Measurements from ENCODE around the gene CBY1.
"Not testable (repeated sequence)": the region's sequence is repeated elsewhere in the genome, so short reads cannot be mapped to it uniquely, and the experiment has no call there.

The CBY1 gene

GRCh38 chr22:38656256-38657044, at the start of gene CBY1, which contains the start of gene FAM227A:
CBY1 (plus strand) TSS chr22:38656638; CDS start chr22:38668055, 11,417 bp downstream.
FAM227A (minus strand) TSS chr22:38656392; CDS start chr22:38650168, 6,224 bp downstream.
- DNase-seq (ENCODE audit: low read depth in 3 of 3) = peak; percentile 67 to 81 (median 76)

GRCh38 chr22:38607680-38608079, 48.8 kb upstream of the CBY1 start:
- DNase-seq (ENCODE audit: low read depth in 3 of 3) = no peak

GRCh38 chr22:38608992-38609750, 47.3 kb upstream of the CBY1 start:
- no peak for DNase-seq (ENCODE audit: low read depth in 3 of 3)

GRCh38 chr22:38610234-38610633, 46.2 kb upstream of the CBY1 start:
- DNase-seq (ENCODE audit: low read depth in 3 of 3) = no peak

- no peak for DNase-seq (ENCODE audit: low read depth in 3 of 3)
Measured at GRCh38 chr22:38611559-38611958, 44.9 kb upstream of the CBY1 start.

- DNase-seq (ENCODE audit: low read depth in 3 of 3) = no peak
Measured at GRCh38 chr22:38612217-38613006, 44.0 kb upstream of the CBY1 start.

- DNase-seq (ENCODE audit: low read depth in 3 of 3) = no peak
Measured at GRCh38 chr22:38613588-38613987, 42.9 kb upstream of the CBY1 start.

GRCh38 chr22:38614332-38615063, 41.9 kb upstream of the CBY1 start:
- no peak for DNase-seq (ENCODE audit: low read depth in 3 of 3)

GRCh38 chr22:38615064-38615405, 41.4 kb upstream of the CBY1 start:
- DNase-seq (ENCODE audit: low read depth in 3 of 3) = not testable (repeated sequence)

- DNase-seq (ENCODE audit: low read depth in 3 of 3) = no peak
Measured at GRCh38 chr22:38618258-38618657, 38.2 kb upstream of the CBY1 start.

- no peak for DNase-seq (ENCODE audit: low read depth in 3 of 3)
Measured at GRCh38 chr22:38618682-38619081, 37.8 kb upstream of the CBY1 start.

GRCh38 chr22:38623351-38623750, 33.1 kb upstream of the CBY1 start:
- no peak for DNase-seq (ENCODE audit: low read depth in 3 of 3)

GRCh38 chr22:38628444-38628843, 28.0 kb upstream of the CBY1 start:
- no peak for DNase-seq (ENCODE audit: low read depth in 3 of 3)

GRCh38 chr22:38629108-38629507, 27.3 kb upstream of the CBY1 start:
- no peak for DNase-seq (ENCODE audit: low read depth in 3 of 3)

- no peak for DNase-seq (ENCODE audit: low read depth in 3 of 3)
Measured at GRCh38 chr22:38631724-38632123, 24.7 kb upstream of the CBY1 start.

GRCh38 chr22:38632528-38632927, 23.9 kb upstream of the CBY1 start:
- no peak for DNase-seq (ENCODE audit: low read depth in 3 of 3)

GRCh38 chr22:38638216-38638615, 18.2 kb upstream of the CBY1 start:
- no peak for DNase-seq (ENCODE audit: low read depth in 3 of 3)

GRCh38 chr22:38638728-38639127, 17.7 kb upstream of the CBY1 start:
- DNase-seq (ENCODE audit: low read depth in 3 of 3) = no peak

GRCh38 chr22:38641476-38642040, 14.9 kb upstream of the CBY1 start:
- no peak for DNase-seq (ENCODE audit: low read depth in 3 of 3)

- not testable (repeated sequence) for DNase-seq (ENCODE audit: low read depth in 3 of 3)
Measured at GRCh38 chr22:38644245-38644644, 12.2 kb upstream of the CBY1 start.

- DNase-seq (ENCODE audit: low read depth in 3 of 3) = no peak
Measured at GRCh38 chr22:38645430-38645829, 11.0 kb upstream of the CBY1 start.

Measured in stimulated activated CD4-positive, alpha-beta T cell treated with anti-CD3 and anti-CD28 coated beads, TNF-alpha, amount 100 ng/mL, for 24 hours (primary cell).